ENCODE measurements around the gene FAF1.

DNA sequence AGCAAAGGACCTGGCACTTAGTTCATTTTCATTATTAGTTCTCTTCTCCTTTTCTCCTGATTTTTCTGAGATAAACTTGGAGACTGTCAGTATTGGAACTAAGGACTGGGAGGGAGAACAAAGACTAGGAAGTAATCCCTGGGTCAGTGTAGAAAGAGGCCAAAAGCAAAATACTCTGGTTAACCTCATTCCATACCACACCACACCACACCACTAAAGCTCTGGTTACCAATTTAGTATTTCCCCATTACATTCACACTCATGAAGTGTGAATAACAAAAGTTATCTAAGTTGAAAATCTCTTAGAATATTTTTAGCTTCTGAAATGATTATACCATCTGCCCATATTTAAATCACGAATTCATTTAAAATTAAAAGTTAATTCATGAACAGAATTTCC, 467.9 kb downstream of the FAF1 start:
- TF ChIP-seq CREB1 (IDR thresholded peaks at IDR 0.05; ENCODE audit: low read depth) (no peak), EP300 (IDR thresholded peaks at IDR 0.05; ENCODE audit: borderline replicate concordance) (no peak), TEAD4 (IDR thresholded peaks at IDR 0.05) (no peak), TAF1 (IDR thresholded peaks at IDR 0.05; ENCODE audit: low read depth) (no peak), ZBTB7A (IDR thresholded peaks at IDR 0.05; ENCODE audit: low read depth) (no peak), RAD21 (IDR thresholded peaks at IDR 0.05; ENCODE audit: low read depth) (no peak), YY1 (IDR thresholded peaks at IDR 0.05; ENCODE audit: low read depth) (no peak), TCF12 (IDR thresholded peaks at IDR 0.05; ENCODE audit: low read depth) (no peak)
- TF ChIP-seq, protein P1, sequence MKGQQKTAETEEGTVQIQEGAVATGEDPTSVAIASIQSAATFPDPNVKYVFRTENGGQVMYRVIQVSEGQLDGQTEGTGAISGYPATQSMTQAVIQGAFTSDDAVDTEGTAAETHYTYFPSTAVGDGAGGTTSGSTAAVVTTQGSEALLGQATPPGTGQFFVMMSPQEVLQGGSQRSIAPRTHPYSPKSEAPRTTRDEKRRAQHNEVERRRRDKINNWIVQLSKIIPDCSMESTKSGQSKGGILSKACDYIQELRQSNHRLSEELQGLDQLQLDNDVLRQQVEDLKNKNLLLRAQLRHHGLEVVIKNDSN (IDR thresholded peaks at IDR 0.05), result no peak
- TF ChIP-seq, protein P2, sequence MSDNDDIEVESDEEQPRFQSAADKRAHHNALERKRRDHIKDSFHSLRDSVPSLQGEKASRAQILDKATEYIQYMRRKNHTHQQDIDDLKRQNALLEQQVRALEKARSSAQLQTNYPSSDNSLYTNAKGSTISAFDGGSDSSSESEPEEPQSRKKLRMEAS (IDR thresholded peaks at IDR 0.05), result no peak
